Glomerular visceral epithelial cell (primary cell): Measurements from ENCODE around the gene TNFAIP2.
"Not testable (repeated sequence)": the region's sequence is repeated elsewhere in the genome, so short reads cannot be mapped to it uniquely, and the experiment has no call there.

ENCODE experiments used
- DNase-seq: peaks from one replicate; pipeline ENCODE4 v3.0.0-alpha.2; 2016; ENCODE audit errors: extremely low spot score

TNFAIP2 gene

GRCh38 chr14:103107941-103108748 lies 15.1 kb upstream of the TNFAIP2 start:
- DNase-seq = no peak

DNA sequence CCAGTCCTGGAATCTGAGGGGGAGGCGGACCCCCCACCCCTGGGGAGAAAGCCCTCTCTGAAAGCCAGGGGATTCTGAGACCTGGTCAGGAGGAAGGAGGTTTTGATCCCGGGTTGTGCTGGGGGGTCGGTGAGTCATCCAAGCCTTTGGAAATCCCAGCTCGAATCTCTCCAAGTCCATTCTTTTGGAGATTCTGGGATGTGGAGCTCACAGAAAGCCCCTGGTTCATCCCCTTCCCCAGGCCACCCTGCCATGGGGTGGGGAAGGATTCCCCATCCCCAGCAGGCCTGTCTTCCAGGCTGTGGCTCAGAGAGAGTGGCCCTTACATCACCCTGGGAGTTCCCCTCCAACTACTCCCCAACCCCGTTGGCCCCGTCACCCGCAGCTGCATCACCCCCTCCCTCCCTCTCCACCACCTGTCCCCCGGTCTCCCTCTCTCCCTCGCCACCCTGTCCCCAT lies 14.5 kb upstream of the TNFAIP2 start:
- DNase-seq = peak; percentile 82

DNA sequence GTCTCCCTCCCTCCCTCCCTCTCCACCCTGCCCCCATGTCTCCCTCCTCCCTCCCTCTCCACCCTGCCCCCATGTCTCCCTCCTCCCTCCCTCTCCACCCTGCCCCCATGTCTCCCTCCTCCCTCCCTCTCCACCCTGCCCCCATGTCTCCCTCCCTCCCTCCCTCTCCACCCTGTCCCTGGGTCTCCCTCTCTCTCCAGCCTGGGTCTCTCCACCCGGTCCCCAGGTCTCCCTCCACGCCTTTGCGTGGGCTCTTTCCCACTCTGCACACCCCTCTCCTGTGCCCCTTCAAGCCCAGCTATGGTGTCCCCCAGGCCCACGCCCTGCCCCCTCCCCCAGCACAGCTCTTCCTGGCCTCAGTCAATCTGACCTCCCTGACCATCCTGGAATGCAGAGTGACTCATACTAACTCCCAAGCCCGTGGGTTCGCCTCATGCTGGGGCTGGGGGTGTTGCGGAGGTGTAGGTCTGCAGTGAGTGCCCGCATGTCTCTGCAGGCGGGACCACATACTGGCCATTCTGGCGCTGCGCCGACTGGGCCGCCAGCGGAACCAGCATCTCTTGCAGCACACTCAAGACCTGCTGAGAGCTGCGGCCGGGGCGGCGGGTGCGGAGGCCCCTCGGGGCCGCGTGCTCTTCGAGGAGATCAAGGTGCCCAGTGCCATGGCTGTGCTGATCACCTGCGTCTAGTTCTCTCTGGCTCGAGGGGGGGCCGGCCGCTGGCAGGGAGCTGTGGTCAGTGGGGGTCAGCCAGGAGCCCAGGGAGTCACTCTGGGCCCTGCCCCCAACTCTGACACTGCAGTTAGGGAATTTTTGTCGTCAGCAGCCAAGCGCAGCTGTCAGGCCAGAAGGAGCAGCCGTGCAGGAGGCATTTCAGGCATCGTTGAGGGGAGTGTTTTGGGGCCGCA lies 13.5 kb upstream of the TNFAIP2 start:
- DNase-seq = peak; percentile 96

- peak; percentile 42 for DNase-seq
These were observed 12.5 kb upstream of the TNFAIP2 start for GRCh38 chr14:103110681-103111231.

DNA sequence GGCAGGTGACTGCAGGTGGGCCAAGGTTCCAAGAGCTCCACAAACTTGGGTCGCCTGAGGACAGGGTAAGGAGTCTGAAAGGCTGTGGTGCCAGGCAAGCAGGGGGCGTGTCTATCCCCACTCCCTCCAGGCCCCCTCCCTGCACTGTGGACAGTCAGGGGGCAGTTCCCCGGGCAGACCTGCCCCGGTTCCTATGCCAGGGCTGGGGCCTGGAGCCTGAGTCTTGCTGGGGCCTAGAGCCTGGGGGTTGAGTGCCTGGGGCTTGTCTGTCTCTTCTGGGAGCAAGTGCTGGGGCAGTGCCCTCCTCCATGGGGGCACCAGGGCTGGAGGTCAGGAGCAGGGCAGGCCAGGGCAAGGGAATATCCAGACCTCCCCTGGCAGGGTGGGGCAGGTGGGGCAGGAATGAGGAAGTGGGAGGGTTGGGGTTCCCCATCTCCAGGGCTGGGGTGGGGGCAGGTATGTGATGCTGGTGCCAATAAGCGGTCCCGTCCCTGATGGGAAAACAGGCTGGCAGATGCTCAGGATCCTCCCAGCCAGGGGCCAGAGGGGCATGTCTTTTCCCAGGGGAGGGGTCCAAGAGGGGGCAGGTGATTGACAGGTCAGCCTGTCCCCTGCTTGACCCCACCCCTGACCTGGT lies 11.9 kb upstream of the TNFAIP2 start:
- DNase-seq = peak; percentile 65

GRCh38 chr14:103112400-103113243 lies 10.6 kb upstream of the TNFAIP2 start:
- DNase-seq = no peak

- no peak for DNase-seq
These were observed 10.0 kb upstream of the TNFAIP2 start for GRCh38 chr14:103113303-103113702.

DNA sequence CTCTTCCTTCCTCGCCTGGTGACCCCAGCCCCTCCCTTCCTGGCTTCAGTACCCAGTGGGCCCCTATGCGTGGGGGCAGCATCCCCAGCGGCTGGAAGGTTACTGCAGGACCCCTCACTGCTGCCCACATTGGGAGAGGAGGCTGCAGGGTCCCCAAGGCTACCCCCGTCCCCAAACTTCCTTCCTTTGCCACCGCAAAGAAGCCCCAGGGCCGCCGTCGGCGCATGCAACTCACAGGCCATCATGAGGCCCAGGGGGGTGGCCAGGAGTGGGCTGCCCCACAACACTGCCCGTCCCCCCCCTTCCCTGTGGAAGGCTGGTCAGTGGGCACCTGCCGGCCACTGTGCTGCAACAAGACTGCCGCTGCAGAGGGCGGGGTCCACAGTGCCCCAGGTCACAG lies 9.5 kb upstream of the TNFAIP2 start:
- DNase-seq = no peak

DNA sequence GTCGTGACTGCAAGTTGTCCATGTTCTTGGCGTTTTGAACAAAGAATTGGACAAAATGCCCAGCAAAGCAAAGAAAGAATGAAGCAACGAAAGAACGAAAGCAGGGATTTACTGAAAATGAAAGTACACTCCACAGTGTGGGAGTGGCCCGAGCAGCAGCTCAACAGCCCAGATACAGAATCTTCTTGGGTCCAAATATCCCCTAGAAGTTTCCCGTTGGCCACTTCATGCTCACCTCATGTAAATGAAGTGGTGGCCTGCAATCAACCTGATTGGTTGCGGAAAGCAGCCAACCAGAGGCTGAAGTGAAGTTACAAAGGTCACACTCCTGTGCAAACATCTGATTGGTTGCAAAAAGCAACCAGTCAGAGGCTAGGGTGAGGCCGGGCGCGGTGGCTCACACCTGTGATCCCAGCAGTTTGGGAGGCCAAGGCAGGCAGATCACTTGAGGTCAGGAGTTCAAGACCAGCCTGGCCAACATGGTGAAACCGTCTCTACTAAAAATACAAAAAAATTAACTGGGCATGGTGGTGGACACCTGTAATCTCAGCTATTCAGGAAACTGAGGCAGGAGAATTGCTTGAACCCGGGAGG lies 8.1 kb upstream of the TNFAIP2 start:
- not testable (repeated sequence) for DNase-seq

DNA sequence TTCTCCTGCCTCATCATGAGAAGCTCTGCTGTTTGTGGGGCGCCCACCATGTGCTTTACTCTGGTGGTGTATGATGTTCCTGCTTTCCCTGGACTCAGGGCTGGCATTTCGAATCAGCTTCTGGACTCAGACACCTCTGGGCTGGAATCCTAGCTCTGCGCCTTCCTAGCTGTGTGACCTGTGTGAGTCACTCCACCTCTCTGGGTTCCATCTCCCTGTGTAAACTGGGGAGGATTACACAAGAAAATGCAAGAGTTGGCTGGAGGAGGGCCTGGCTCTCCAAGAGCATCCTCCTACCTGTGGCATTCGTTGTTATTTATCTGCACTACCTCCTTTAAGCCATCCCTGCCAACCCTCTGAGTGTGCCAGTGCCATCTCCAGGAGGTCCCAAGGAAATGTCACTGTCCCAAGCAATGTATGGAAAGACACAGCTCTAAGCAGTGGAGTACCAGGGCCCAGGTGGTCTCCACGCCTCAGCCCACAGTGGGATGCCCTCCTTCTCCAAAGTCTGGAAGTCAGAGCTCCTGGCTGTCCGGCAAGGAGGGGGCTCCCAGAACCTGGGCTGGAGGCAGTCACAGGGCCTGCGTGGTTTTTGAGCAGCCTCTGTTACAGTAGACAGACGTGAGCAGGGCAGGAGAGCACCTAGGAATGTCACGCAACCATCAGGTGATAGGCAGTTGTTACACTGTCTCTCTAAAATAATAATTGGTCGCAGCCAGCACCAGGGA lies 7.3 kb upstream of the TNFAIP2 start:
- no peak for DNase-seq

DNA sequence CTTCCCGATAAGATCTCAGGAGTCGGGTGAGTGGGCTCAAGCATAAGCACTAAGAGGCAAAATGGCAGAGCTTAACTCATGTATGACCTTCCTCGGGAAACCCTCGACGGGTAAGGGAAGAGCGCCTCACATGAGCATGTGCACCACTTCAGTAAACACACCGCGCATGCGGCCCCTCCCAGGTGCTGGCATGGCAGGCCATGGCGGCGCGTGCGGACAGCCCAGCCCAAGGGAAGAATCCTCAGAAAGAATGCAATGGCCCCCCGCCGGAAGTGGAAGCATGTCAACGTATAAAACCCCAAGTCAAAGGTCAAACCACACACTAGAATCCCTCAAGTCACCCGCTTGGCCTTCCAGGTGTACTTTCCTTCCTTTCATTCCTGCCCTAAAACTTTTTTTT lies 6.6 kb upstream of the TNFAIP2 start:
- no peak for DNase-seq

DNA sequence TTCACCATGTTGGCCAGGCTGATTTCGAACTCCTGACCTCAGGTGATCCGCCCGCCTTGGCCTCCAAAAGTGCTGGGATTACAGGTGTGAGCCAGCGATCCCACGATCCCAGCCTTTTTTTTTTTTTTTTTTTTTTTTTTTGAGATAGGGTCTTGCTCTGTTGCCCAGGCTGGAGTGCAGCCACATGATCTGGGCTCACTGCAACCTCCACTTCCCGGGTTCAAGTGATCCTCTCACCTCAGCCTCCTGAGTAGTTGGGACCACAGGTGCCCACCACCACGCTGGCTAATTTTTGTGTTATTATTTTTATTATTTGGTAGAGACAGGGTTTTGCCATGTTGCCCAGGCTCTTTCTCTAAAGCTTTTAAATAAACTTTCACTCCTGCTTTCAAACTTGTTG lies 5.8 kb upstream of the TNFAIP2 start:
- DNase-seq = not testable (repeated sequence)

GRCh38 chr14:103118018-103118662 lies 5.1 kb upstream of the TNFAIP2 start:
- no peak for DNase-seq

DNA sequence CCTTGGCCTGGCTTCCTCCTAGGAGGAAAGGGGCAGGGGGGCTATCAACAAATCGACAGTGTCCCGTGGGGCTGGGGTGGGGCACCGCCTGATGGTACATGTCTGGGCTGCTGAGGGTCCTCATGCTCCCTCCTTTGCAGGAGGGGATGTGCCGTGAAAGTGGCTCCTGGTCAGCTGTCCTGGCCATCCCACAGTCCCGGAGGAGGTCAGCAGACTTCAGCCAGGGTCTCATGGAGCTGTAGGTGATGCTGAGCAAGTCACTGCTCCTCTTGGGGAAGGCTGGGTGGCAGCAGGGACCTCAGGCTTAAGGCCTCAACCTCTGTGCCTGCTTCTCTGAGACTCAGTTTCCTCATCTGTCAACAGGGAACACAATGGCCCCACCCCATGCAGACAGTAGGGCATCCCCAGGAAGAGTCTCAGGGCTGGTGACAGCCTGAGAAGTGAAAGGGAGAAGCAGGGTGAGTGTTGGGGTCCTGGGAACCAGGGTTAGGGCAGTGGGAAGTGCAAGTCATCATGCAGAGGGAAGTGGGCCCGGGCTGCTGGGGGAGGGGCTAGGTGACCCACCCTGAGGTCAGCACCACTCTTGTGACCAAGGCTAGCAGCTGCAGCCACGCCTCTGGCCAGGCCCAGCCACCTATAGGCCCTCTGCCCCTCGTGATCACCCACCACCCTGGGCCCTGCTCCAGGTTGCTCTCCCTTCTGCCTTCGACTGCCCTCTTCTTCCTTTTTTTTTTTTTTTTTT lies 4.4 kb upstream of the TNFAIP2 start:
- no peak for DNase-seq

DNA sequence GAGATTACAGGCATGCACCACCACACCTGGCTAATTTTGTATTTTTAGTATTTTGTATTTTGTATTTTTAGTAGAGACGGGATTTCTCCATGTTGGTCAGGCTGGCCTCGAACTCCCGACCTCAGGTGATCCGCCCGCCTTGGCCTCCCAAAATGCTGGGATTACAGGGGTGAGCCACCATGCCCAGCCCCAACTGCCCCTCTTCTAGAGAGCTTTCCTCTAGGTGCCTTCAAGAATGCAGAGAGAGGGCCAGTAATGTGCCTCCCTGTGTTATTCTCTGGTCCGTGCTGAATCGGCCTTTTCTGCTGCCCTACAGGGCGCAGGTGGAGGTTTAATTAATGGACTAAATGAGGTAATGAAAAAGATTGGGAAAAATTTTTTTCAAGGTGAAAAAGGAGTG lies 3.7 kb upstream of the TNFAIP2 start:
- DNase-seq = not testable (repeated sequence)

GRCh38 chr14:103121121-103121845 lies 2.0 kb upstream of the TNFAIP2 start:
- DNase-seq = no peak

- peak; percentile 99 for DNase-seq
These were observed 1.2 kb upstream of the TNFAIP2 start for GRCh38 chr14:103121846-103122584.
